ENCODE data around the gene GRIN2A.

GRCh38 chr16:9864461-9864860, 317.8 kb downstream of the GRIN2A start:
- TF ChIP-seq, protein P1, sequence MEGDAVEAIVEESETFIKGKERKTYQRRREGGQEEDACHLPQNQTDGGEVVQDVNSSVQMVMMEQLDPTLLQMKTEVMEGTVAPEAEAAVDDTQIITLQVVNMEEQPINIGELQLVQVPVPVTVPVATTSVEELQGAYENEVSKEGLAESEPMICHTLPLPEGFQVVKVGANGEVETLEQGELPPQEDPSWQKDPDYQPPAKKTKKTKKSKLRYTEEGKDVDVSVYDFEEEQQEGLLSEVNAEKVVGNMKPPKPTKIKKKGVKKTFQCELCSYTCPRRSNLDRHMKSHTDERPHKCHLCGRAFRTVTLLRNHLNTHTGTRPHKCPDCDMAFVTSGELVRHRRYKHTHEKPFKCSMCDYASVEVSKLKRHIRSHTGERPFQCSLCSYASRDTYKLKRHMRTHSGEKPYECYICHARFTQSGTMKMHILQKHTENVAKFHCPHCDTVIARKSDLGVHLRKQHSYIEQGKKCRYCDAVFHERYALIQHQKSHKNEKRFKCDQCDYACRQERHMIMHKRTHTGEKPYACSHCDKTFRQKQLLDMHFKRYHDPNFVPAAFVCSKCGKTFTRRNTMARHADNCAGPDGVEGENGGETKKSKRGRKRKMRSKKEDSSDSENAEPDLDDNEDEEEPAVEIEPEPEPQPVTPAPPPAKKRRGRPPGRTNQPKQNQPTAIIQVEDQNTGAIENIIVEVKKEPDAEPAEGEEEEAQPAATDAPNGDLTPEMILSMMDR (IDR thresholded peaks at IDR 0.05; ENCODE audit: control extremely low read depth in 1 of 3, insufficient read depth in 1 of 3, low read depth in 1 of 3, low read length in 3 of 3), result no peak
- TF ChIP-seq POLR2AphosphoS5 (IDR thresholded peaks at IDR 0.05; ENCODE audit: low read depth, low read length) (no peak), ATF3 (IDR thresholded peaks at IDR 0.05; ENCODE audit: insufficient read depth, low read depth, low read length) (no peak), RBBP5 (IDR thresholded peaks at IDR 0.05; ENCODE audit: borderline replicate concordance, low read depth, low read length) (no peak)
